Stimulated activated CD8-positive, alpha-beta memory T cell treated with anti-CD3 and anti-CD28 coated beads, Interleukin-12 subunit alpha, Interleukin-12 subunit beta, amount 100 ng/mL, for 1 hour (primary cell): ENCODE results near the gene GID4.
"Not testable (repeated sequence)": the region's sequence is repeated elsewhere in the genome, so short reads cannot be mapped to it uniquely, and the experiment has no call there.

Experiments used
- DNase-seq: peaks from one replicate; pipeline ENCODE4 v3.0.0-alpha.2; 2020; ENCODE audit warnings: low read depth

Gene GID4

DNA sequence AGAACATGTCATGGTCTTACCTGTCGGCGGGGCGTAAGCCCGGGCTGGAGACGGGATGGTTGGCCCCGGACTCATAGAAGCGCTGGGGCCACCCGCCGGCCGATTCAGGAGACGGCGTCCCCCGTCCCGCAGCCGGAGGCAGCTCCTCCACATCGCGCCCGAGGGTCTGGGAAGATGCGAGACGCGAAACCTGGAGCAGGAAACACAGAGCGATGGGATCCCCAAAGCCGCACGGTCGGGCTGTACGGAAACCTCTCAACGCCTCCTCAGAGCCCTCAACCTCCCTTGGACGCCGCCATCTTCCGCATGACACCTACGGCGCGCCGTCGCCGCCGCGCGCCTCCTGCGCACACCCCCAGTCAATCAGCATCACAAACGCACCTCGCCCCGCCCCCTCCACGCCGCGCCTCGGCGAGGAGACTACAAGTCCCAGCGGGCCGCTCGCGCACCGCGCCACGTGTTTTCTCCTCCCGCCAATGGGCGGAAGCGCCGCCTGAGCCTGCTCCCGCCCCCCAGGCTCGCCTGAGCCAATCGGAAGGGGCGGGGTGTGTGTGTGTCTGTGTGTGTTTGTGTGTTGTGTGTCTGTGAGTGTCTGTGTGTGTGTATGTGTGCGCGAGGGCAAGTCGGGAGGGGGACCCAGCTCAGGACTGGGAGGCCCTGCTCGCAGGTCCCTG, at the start of gene GID4, which contains the start of gene ATPAF2:
Gene GID4 (plus strand): TSS at position 548 of the 674 bp plus-strand sequence. CDS start 57 bp downstream, at position 605.
Gene ATPAF2 (minus strand): TSS at position 308 of the 674 bp plus-strand sequence. CDS start 155 bp downstream, at position 153.
- DNase-seq: peak; percentile 99

DNA sequence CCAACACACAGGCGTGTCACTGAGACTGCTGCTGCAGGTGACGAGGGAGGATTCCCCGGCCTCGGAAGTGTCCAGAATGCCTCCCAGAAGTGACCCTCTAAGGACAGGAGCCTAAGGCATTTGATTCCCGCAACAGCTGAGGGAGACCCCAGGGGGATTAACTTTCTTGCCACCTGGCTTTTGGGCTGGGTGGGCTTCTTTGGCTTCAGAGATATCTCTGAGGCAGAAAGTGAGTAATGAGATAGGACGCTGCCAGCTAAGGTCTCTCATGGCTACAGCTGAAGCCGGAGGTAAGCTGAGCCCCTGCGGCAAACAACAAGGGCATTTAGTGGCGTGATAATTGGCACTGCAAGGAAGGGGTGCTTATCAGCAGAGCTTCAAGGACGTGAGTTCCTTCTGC, 49.6 kb upstream of the GID4 start:
- DNase-seq: no peak

DNA sequence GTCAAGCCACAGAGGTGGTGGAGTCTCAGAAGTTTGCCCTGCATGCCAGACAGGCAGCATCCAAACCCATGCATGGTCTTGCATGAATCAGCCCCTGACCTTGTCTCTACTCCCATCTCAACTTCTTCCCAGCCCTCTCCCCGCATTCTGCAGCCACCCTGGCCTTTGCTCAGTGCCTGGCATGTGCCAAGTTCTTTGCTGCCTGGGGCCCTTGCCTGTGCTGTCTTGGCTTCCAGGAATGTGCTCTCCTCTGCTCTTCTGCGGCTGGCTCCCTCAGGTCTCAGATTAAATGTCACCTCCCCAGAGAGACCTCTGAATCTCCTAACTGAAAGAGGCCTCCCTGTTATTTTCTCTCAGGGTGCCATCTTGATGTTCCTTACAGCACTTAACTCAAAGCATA, 48.9 kb upstream of the GID4 start:
- no peak for DNase-seq

DNA sequence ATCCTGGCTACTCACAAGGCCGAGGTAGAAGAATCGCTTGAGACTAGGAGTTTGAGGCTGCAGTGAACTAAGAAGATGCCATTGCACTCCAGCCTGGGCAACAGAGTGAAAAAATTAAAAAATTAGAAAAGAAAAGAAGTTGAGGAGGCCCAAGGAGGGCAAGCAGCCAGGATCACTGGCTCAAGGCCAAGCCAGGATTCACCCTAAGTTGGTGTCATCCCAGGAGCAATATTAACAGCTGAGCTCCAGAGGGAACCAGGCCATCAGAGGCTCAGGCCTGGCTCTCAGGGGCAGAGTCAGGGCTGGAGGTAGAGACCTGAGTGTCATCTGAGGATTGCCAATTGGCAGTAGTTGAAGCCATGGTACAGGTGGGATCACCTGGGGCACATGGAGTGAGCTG, 45.8 kb upstream of the GID4 start:
- DNase-seq: no peak

DNA sequence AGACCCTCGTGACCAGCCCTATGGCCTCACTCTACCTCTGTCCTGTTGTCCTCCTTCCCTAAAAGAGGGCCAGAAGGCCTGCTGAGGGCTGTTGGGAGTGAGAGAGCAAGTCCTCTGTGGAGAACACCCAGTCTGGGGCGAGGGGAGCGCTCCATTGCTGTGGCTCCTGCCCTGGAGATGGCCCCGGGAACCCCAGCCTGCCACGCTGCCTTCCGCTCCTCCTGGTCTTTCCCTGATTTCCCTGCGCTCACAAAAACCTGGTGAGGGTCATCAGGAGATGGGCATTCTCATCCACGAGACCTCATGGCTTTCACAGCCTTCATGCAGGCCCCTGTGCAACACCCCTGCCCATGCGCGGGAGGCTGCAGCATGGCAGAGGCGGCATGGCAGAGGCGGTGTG, 45.4 kb upstream of the GID4 start:
- DNase-seq: no peak

DNA sequence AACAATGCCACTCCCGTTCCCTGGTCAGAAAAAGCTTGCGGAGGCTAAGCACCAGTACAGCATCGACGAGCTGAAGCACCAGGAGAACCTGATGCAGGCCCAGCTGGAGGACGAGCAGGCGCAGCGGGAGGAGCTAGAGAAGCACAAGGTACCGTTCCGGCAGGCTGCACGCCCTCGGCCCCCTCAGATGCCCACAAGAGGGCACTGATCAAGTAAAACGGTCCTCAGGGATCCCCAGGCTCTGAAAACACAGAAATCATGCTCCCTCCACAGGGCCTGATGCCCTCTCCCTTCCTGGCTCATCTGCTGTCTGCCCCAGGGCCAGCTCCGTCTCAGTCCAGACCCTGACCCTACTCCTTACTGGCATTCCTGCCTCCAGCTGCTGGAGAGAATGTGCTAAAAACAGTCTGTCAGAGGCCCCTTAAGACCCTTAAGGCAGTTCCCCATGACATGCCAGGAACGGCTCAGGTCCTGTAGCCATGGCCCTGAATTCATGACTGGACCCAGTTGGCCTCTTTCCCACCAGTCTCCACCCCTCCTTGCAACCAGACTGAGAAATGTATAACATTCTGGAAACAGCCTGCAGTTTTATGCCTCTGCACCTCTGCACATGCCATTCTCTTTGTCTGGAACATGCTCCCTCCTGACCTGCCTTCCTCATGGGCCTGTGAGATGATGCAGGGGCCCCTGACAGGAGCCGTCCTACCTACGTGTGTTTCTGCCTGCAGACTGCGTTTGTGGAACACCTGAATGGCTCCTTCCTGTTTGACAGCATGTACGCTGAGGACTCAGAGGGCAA, 44.7 kb upstream of the GID4 start:
- no peak for DNase-seq

DNA sequence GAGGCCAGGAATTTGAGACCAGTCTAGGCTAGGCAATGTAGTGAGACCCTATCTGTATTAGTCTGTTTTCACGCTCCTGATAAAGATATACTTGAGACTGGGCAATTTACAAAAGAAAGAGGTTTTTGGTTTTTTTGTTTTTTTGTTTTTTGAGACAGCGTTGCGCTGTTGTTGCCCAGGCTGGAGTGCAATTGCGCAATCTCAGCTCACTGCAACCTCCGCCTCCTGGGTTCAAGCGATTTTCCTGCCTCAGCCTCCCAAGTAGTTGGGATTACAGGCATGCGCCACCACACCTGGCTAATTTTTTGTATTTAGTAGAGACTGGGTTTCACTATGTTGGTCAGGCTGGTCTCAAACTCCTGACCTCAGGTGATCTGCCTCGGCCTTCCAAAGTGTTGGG, 43.3 kb upstream of the GID4 start:
- DNase-seq: not testable (repeated sequence)

DNA sequence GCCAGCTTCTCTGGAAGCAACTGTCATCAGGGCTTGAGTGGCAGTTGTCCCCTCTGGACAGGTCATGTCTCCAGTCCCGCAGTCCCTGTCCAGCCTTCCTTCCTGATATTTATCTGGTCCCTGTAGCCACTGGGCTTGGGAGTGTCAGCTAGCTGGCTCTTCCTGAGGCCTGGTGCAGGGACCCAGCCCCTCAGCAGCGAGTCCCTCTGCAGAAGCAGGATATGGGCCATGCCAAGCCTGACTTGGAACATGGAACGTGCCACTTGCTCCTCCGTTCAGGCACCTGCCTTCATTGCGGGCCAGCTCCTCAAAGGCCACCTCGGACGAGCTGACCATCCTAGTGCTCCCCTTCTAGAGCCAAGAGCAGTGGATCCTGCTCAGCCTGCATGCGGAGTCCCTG, 40.3 kb upstream of the GID4 start:
- no peak for DNase-seq

DNA sequence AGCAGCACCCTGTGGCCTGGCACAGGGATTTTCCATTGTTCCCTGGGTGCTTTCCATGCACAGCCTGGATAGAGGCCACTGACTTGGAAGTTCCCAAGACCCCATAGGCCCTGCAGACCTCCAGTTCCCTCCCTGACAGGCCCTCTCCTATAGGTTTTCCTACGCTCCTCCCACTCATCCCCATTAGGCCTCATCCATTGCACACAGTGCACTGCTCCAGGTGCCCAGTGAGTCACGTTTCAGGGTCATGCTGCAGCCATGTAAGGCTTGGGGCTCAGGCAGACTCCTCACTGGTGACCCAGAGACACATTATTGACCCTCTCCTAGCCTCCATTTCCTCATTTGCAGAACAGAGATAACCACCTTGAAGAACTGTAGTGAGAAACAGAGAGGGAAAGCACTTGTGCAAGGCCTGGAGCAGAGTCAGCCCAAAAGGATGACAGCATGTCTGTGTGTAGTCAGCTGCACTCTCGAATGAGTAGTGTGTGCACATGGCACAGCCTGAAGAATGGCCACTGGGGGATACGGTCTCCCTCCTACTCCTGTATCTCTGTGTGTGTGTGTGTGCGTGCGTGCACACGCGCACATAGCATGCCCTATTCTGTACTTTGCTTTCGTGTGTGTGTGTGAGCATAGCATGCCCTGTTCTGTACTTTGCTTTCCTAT, 39.7 kb upstream of the GID4 start:
- no peak for DNase-seq

DNA sequence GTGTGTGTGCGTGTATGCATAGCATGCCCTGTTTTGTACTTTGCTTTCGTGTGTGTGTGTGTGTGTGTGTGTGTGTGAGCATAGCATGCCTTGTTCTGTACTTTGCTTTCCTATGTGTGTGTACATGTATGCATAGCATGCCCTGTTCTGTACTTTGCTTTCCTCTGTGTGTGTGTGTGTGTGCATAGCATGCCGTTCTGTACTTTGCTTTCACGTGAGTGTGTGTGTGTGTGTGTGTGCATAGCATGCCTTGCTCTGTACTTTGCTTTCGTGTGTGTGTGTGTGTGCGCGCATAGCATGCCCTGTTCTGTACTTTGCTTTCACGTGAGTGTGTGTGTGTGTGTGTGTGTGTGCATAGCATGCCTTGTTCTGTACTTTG, 39.2 kb upstream of the GID4 start:
- no peak for DNase-seq

DNA sequence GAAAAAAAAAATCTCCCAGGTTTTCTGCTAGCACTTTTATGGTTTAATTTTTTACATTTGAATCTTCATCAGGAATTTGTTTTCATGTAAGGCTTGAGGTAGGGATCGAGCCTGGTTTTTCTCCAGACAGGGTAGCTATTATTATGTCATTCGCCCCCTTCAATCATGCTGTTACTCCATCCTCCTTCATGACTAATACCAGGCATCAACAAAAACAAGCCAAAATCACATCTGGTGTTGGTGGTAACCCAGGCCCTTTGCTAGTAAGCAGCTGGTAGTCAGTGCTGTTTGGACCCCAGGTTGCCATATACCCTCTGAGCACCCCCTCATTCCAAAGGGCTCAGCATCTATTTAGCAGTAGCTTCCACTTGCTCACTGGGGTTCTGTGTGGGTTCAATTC, 37.0 kb upstream of the GID4 start:
- DNase-seq: no peak

DNA sequence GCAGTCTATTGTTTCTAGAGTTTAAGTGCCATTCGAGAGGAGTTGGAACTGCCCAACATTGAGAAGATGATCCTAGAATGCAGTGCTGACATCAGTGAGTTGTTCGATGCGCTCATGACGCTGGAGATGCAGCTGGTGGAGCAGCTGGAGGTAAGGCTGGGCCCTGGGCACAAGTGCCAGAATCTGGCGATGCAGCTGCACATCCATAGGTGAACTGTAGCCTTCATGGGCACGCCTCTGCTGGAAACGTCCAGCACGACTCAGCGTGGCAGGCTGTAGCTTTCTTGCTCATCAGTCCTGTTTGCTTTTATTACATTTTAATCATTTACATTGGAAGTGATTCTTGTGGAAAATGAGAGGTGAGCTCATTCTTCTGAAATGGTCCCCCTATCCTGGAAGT, 34.9 kb upstream of the GID4 start:
- DNase-seq: no peak

DNA sequence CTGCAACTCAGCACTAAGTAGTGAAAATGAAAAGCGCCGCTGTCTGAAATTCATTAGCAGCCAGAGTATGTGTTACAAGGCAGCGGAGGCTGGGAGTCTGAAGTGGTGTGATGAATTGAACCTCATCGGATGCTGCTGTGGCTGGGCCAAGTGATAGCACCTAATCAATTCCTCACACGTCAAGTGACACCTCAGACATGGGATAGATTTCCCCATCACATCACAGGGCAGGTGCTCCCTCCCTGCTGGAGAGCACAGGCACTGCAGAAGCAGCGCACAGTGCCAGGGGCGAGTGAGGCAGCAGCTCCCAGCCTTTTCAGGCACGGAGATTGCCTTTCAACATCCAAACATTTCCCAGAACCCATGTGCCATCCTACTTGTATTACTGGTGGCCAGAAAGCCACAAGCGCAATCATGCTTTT, 34.3 kb upstream of the GID4 start:
- DNase-seq: no peak

DNA sequence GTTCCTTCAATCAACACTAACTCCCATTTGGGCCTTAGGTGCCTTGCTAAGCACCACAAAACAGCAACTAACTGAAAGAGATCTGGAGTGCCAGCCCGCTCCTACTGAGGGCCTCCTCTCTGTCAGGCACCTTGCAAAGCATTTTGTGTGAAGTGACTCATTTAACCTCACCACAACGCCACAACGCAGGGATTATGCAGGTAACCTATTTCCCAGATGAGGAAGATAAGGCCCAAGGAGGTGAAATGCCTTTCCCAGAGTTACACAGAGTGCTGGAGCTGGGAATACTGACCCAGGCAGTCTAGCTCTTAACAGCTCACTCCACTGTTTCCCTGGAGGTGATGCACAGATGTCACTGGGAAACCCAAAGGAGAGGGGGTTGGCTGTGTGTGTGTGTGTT, 33.7 kb upstream of the GID4 start:
- no peak for DNase-seq

DNA sequence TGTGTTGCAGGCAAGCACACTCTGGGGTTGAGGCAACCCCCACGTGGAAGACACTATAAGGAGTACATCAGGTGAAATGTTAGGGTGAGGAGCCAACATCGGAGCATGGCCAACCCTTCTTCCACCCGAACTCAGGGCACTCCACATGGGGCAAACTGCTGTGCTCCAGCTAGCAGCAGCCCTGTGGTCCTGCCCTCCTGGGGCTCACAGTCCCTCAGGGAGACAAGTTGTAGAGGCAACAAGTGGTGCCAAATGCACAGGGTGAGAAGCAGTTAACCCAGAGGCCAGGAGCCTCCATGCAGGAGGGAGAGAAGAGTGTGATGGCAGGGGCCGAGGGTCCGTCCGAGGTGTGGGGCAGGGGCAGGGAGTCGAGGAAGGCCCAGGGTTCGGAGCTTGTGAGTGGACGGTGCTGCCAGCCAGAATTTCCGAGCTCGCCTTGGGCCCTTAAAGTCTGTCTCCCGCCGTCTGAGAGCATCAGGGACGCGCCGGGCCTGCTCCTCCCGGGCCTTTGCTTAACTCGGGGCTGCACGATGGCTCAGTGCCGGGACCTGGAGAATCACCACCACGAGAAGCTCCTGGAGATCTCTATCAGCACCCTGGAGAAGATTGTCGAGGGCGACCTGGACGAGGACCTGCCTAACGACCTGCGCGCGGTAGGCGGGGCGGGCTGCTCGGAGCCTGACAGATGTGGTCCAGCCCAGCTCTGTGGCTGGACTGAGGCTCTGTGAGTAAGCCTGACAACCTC, 32.5 kb upstream of the GID4 start:
- DNase-seq: no peak

DNA sequence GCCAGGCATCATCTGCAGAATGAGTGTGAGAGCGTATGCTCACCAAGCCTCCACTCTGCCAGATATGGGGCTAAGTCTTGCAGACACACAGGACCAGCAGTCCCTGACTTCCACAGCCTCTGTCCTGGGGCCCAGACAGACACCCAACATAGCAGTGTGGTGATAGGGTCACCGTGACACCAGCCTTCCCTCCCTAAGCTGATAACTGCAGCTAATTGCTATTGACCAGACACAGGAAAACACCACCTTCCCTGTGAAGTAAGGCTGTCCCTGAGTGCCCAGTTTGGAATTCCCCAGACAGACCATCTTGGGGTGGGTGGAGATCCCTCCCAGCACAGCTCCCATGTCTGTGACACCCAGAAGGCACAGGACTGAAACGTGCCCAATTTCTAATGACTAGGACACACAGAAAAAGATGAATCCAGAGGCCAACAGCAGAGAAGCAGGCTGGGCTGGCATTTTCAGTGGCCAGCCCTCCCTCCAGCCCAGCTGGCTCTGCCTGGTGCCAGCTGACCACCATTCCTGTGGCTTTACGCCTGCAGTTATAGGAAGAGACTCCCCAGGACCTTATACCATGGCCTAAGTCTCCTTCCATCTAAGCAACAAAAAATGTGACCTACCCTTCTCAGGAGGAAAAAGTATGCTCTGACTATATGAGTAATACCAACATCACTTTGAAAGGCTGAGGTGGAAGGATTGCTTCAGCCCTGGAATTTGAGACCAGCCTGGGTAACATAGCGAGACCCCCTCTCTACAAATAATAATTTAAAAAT, 30.5 kb upstream of the GID4 start:
- no peak for DNase-seq

DNA sequence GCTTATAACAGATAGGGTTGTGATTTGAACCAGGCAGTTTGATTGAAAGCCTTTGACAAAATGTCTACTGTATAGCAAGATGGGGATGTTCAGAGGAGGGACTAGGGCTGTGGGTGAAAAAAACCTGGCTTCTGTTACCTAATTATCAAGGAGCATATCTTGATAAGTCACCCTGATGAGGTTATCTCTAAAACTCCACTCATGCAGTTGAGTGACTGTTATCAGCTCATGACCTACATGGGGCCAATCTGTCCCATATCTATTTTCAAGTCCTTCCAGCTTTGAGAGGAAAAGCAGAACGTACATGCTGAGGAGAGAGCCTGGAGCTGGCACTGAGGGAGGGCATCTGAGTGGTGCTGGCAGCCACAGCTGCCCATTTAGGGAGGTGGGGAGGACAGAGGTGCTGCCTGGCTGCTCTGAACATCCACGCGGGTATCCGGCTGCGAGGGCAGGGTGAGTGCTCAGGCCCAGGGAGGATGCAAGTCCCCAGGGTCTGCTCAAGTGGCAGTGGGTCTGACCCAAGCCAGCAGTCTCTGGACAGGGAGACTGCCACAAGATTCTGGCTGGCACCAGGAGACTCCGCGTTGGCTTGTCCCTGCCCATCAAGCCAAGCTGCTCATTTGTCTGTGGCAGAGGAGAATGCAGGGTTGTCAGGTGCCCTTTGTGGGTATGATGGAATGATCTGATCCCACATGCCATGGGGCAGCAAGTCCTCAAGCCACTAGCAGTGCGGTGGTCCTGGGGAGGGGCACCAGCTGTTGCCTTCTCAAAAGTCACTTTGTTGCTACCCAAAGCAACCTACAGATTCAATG, 29.4 kb upstream of the GID4 start:
- DNase-seq: no peak

DNA sequence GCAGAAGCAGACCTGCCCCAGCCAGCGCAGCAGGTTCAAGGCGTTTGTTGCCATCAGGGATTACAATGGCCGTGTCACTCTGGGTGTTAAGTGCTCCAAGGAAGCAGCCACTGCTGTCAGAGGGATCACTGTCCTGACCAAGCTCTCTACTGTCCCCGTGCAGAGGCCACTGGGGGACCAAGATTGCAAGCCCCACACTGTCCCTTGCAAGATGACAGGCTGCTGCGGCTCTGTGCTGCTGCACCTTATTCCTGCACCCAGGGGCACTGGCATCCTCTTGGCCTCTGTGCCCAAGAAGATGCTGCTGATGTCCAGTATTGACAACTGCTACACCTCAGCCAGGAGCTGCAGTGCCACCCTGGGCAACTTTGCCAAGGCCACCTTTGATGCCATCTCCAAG, 27.9 kb upstream of the GID4 start:
- DNase-seq: no peak

DNA sequence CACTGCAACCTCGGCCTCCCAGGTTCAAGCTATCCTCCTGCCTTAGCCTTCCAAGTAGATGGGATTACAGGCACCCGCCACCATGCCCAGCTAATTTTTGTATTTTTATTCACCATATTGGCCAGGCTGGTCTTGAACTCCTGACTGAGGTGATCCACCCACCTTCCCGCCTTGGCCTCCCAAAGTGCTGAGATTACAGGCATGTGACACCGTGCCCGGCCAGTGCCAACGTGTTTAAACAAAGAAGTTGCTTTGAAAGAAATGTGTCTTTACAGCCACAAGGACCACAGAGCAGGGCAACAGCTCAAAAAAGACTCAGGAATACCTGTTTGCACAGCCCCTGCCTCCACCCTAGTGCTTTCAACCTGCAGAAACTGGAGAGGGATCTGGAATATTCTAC, 25.2 kb upstream of the GID4 start:
- DNase-seq: no peak

DNA sequence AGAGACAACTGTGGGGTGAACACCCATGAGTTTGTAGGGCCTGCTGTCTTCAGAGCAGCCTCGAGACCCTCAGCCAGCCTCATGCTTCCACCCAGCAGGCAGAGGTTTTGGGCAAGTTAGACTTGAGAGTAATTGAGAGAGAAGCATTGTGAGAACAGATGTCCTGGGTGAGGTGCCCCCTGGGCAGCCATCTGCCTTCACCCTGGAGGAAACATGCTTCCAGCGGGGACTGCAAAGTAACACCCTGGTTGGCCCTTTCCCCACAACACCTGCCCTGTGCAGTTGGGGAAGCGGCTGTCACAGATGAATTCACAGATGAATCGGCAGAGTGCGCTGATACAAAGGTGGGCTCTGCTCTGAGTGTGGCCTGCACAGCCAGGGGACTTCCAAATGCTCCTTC, 23.6 kb upstream of the GID4 start:
- DNase-seq: no peak

DNA sequence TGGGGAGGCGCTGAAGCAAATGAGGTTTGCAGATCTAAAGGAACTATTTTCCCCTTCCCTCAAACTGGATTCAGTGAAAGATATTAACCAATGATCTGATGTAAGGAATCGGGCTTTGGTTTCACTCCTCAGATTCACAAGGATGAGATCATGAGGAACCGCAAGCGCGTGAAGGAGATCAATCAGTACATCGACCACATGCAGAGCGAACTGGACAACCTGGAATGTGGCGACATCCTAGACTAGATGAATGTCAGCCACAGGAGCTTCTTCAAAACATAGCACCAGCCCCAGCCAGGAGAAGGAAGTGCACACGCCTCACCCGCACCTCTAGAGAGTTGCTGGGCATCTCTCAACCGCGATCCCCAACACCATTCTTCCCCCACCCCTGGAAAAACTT, 22.8 kb upstream of the GID4 start:
- DNase-seq: no peak
